Measurements from ENCODE around the gene APC.

- TF ChIP-seq EP300 (IDR thresholded peaks at IDR 0.05): no peak
- TF ChIP-seq CTCF (IDR thresholded peaks at IDR 0.05): no peak
- TF ChIP-seq POLR2A (IDR thresholded peaks at IDR 0.05; ENCODE audit: low read depth): no peak
Observed at GRCh38 chr5:112854651-112855050, 117.0 kb downstream of the APC start.

All from esophagus muscularis mucosa (tissue), 4 donors.